ENCODE results near the gene CCNG1.
"Not testable (repeated sequence)": the region's sequence is repeated elsewhere in the genome, so short reads cannot be mapped to it uniquely, and the experiment has no call there.

Gene CCNG1

DNA sequence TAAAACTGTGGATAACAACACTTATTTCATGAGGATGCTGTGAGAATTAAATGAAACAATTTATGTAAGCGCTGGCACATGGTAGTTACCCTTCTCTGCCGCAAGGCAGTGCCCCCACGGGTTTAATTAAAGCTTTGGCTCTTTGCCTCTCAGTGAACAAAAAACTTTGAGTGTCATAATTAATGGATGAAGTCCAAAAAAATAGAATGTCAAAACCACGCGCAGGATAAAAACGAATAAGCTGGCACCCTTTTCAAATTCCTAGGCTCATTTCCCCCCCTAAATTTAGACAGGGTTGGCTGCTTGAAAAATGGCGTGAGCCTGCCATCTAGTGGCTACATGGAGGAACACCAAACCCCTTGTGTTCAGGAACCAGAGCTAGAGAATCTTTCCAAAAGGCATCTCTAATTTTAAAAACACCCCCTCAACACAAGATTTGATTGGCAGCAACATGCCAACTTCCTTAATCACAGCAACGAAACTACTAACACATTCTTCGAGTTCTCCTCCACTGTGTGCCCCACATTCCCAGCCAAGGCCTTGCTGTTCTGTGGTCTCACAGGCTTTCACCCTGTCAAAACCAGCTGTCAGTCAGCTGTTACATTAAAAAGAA lies 29.0 kb upstream of the CCNG1 start:
- Histone ChIP-seq H3K4me1 (ENCODE audit: control insufficient read depth in 5 of 5, insufficient read depth in 5 of 5, low read length in 5 of 5) (peaks cover 0 to 10% (median 9%) of the 10 kb centered on the region in 5 donors), H3K9ac (ENCODE audit: low read length in 5 of 5) (peak overlapping the region in 2 of 5 donors; percentile 15 to 32)

GRCh38 chr5:163409384-163409783 lies 28.0 kb upstream of the CCNG1 start:
- H3K4me3 ChIP-seq (ENCODE audit: low read depth in 1 of 5, low read length in 5 of 5): no peak overlapping the region
- no peak overlapping the region for H3K27ac ChIP-seq (ENCODE audit: low read depth, low read length)

More for the DNA sequence above, 29.0 kb upstream of the CCNG1 start:
- Histone ChIP-seq H3K4me3 (ENCODE audit: low read depth in 1 of 5, low read length in 5 of 5) (peak overlapping the region in 1 of 5 donors; percentile 42), H3K27me3 (ENCODE audit: control insufficient read depth in 5 of 5, insufficient read depth in 4 of 5, low read length in 5 of 5) (no peaks in the 10 kb centered on the region), H3K36me3 (ENCODE audit: control insufficient read depth in 5 of 5, insufficient read depth in 5 of 5, low read length in 5 of 5) (no peaks in the 10 kb centered on the region), H3K9me3 (ENCODE audit: control insufficient read depth in 5 of 5, low read length in 5 of 5) (no peaks in the 10 kb centered on the region), H3K27ac (ENCODE audit: low read depth, low read length) (no peak overlapping the region)

DNA sequence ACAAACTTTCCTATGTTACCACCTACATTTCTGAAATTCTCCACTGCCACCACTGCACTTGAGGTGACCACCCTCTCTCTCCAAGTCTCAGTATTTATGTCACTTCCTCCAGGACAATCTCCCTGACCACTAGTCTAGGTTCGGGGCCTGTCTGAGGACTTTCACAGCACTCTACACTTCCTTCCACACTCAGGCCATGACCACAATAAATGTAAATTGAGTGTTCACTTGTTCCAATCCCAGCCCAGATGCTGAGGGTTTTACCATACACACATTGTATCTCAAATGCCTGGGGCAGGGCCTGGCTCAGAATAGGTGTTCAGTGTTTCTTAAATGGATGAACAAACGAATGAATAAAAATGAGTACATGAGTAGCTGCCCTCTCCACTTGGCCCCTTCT lies 26.9 kb upstream of the CCNG1 start:
- no peak overlapping the region for H3K4me3 ChIP-seq (ENCODE audit: low read depth in 1 of 5, low read length in 5 of 5)
- H3K4me1 ChIP-seq (ENCODE audit: control insufficient read depth in 5 of 5, insufficient read depth in 5 of 5, low read length in 5 of 5): peaks cover 0 to 10% (median 9%) of the 10 kb centered on the region in 5 donors
- no peak overlapping the region for H3K27ac ChIP-seq (ENCODE audit: low read depth, low read length)
- no peaks in the 10 kb centered on the region for H3K9me3 ChIP-seq (ENCODE audit: control insufficient read depth in 5 of 5, low read length in 5 of 5)
- peaks cover 0 to 8% (median 1%) of the 10 kb centered on the region in 5 donors for H3K27me3 ChIP-seq (ENCODE audit: control insufficient read depth in 5 of 5, insufficient read depth in 4 of 5, low read length in 5 of 5)
- no peak overlapping the region for H3K9ac ChIP-seq (ENCODE audit: low read length in 5 of 5)
- H3K36me3 ChIP-seq (ENCODE audit: control insufficient read depth in 5 of 5, insufficient read depth in 5 of 5, low read length in 5 of 5): no peaks in the 10 kb centered on the region

More at GRCh38 chr5:163409384-163409783, 28.0 kb upstream of the CCNG1 start:
- H3K9ac ChIP-seq (ENCODE audit: low read length in 5 of 5): no peak overlapping the region
- no peaks in the 10 kb centered on the region for H3K36me3 ChIP-seq (ENCODE audit: control insufficient read depth in 5 of 5, insufficient read depth in 5 of 5, low read length in 5 of 5)
- H3K27me3 ChIP-seq (ENCODE audit: control insufficient read depth in 5 of 5, insufficient read depth in 4 of 5, low read length in 5 of 5): no peaks in the 10 kb centered on the region
- no peaks in the 10 kb centered on the region for H3K9me3 ChIP-seq (ENCODE audit: control insufficient read depth in 5 of 5, low read length in 5 of 5)
- H3K4me1 ChIP-seq (ENCODE audit: control insufficient read depth in 5 of 5, insufficient read depth in 5 of 5, low read length in 5 of 5): peaks cover 0 to 10% (median 9%) of the 10 kb centered on the region in 5 donors

GRCh38 chr5:163415673-163416072 lies 21.7 kb upstream of the CCNG1 start:
- H3K36me3 ChIP-seq (ENCODE audit: control insufficient read depth in 5 of 5, insufficient read depth in 5 of 5, low read length in 5 of 5); H3K9ac ChIP-seq (ENCODE audit: low read length in 5 of 5); H3K4me3 ChIP-seq (ENCODE audit: low read depth in 1 of 5, low read length in 5 of 5); H3K27ac ChIP-seq (ENCODE audit: low read depth, low read length); H3K9me3 ChIP-seq (ENCODE audit: control insufficient read depth in 5 of 5, low read length in 5 of 5); H3K4me1 ChIP-seq (ENCODE audit: control insufficient read depth in 5 of 5, insufficient read depth in 5 of 5, low read length in 5 of 5): not testable (repeated sequence)
- H3K27me3 ChIP-seq (ENCODE audit: control insufficient read depth in 5 of 5, insufficient read depth in 4 of 5, low read length in 5 of 5): peaks cover 0 to 13% (median 4%) of the 10 kb centered on the region in 5 donors

GRCh38 chr5:163424836-163425235 lies 12.6 kb upstream of the CCNG1 start:
- Histone ChIP-seq H3K9me3 (ENCODE audit: control insufficient read depth in 5 of 5, low read length in 5 of 5) (no peaks in the 10 kb centered on the region), H3K27me3 (ENCODE audit: control insufficient read depth in 5 of 5, insufficient read depth in 4 of 5, low read length in 5 of 5) (no peaks in the 10 kb centered on the region), H3K27ac (ENCODE audit: low read depth, low read length) (no peak overlapping the region), H3K36me3 (ENCODE audit: control insufficient read depth in 5 of 5, insufficient read depth in 5 of 5, low read length in 5 of 5) (no peaks in the 10 kb centered on the region), H3K4me3 (ENCODE audit: low read depth in 1 of 5, low read length in 5 of 5) (no peak overlapping the region), H3K4me1 (ENCODE audit: control insufficient read depth in 5 of 5, insufficient read depth in 5 of 5, low read length in 5 of 5) (no peaks in the 10 kb centered on the region), H3K9ac (ENCODE audit: low read length in 5 of 5) (no peak overlapping the region)

DNA sequence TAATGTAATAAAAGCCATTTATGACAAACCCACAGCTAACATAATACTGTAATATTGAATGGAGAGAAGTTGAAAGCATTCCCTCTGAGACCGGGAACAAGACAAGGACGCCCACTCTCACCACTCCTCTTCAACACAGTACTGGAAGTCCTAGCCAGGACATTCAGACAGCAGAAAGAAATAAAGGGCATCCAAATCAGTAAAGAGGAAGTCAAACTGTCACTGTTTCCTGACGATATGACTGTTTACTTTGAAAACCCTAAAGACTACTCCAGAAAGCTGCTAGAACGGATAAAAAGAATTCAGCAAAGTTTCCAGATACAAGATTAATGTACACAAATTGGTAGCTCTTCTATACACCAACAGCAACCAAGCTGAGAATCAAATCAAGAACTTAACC lies 11.3 kb upstream of the CCNG1 start:
- not testable (repeated sequence) for H3K4me1 ChIP-seq (ENCODE audit: control insufficient read depth in 5 of 5, insufficient read depth in 5 of 5, low read length in 5 of 5); H3K27ac ChIP-seq (ENCODE audit: low read depth, low read length); H3K36me3 ChIP-seq (ENCODE audit: control insufficient read depth in 5 of 5, insufficient read depth in 5 of 5, low read length in 5 of 5); H3K9me3 ChIP-seq (ENCODE audit: control insufficient read depth in 5 of 5, low read length in 5 of 5); H3K27me3 ChIP-seq (ENCODE audit: control insufficient read depth in 5 of 5, insufficient read depth in 4 of 5, low read length in 5 of 5); H3K9ac ChIP-seq (ENCODE audit: low read length in 5 of 5); H3K4me3 ChIP-seq (ENCODE audit: low read depth in 1 of 5, low read length in 5 of 5)

- no peak overlapping the region for H3K4me3 ChIP-seq (ENCODE audit: low read depth in 1 of 5, low read length in 5 of 5)
- H3K9ac ChIP-seq (ENCODE audit: low read length in 5 of 5): no peak overlapping the region
- no peak overlapping the region for H3K27ac ChIP-seq (ENCODE audit: low read depth, low read length)
- H3K36me3 ChIP-seq (ENCODE audit: control insufficient read depth in 5 of 5, insufficient read depth in 5 of 5, low read length in 5 of 5): no peaks in the 10 kb centered on the region
- H3K9me3 ChIP-seq (ENCODE audit: control insufficient read depth in 5 of 5, low read length in 5 of 5): no peaks in the 10 kb centered on the region
- H3K27me3 ChIP-seq (ENCODE audit: control insufficient read depth in 5 of 5, insufficient read depth in 4 of 5, low read length in 5 of 5): no peaks in the 10 kb centered on the region
- H3K4me1 ChIP-seq (ENCODE audit: control insufficient read depth in 5 of 5, insufficient read depth in 5 of 5, low read length in 5 of 5): peaks cover 0 to 3% (median 0%) of the 10 kb centered on the region in 5 donors
Measured at GRCh38 chr5:163432544-163432943, 4.9 kb upstream of the CCNG1 start.

DNA sequence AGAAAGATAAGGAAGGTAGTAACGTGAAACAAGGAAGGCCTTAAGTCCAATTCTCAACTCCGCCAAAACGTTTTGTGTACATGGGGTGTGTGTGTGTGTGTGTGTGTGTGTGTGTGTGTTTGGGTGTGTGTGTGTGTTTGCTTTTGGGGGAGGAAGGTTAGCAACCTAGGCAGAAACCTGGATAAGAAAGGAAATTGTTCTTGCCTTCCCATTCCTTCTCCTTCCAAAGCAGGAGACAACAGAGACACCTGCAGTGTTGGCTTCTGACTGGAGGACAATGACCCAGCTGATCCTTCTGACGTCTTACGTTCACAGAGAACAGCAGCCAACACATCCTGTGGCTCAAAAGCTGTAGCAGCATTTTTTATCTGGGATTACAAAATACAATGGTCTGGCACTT lies 4.1 kb upstream of the CCNG1 start:
- Histone ChIP-seq H3K4me3 (ENCODE audit: low read depth in 1 of 5, low read length in 5 of 5) (no peak overlapping the region), H3K27ac (ENCODE audit: low read depth, low read length) (no peak overlapping the region), H3K4me1 (ENCODE audit: control insufficient read depth in 5 of 5, insufficient read depth in 5 of 5, low read length in 5 of 5) (peaks cover 0 to 7% (median 5%) of the 10 kb centered on the region in 5 donors), H3K27me3 (ENCODE audit: control insufficient read depth in 5 of 5, insufficient read depth in 4 of 5, low read length in 5 of 5) (no peaks in the 10 kb centered on the region), H3K36me3 (ENCODE audit: control insufficient read depth in 5 of 5, insufficient read depth in 5 of 5, low read length in 5 of 5) (no peaks in the 10 kb centered on the region), H3K9ac (ENCODE audit: low read length in 5 of 5) (no peak overlapping the region), H3K9me3 (ENCODE audit: control insufficient read depth in 5 of 5, low read length in 5 of 5) (no peaks in the 10 kb centered on the region)

DNA sequence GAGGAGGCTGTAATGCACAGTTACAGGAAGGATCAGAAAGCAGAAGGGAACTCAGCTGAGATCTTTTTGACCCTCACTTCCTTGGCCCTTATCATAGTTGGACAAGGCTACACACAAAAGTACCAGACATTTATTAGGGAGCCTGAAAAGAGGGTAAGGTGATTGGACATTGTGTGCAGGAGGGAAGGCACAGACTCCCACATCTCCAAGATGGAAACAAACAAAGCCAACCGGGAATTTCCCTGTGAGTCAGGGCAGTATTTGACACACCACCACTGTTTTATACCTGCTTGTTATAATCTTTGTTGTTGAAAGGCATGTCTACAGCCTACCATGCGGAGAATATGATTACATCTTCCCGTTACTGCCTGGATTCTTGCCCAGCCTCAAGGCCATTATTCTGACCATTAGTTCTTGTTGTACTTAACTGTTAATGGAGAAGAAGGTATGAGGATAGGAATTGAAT lies 3.0 kb upstream of the CCNG1 start:
- Histone ChIP-seq H3K4me3 (ENCODE audit: low read depth in 1 of 5, low read length in 5 of 5) (no peak overlapping the region), H3K27ac (ENCODE audit: low read depth, low read length) (no peak overlapping the region), H3K9me3 (ENCODE audit: control insufficient read depth in 5 of 5, low read length in 5 of 5) (no peaks in the 10 kb centered on the region), H3K27me3 (ENCODE audit: control insufficient read depth in 5 of 5, insufficient read depth in 4 of 5, low read length in 5 of 5) (no peaks in the 10 kb centered on the region), H3K4me1 (ENCODE audit: control insufficient read depth in 5 of 5, insufficient read depth in 5 of 5, low read length in 5 of 5) (peaks cover 0 to 18% (median 16%) of the 10 kb centered on the region in 5 donors), H3K9ac (ENCODE audit: low read length in 5 of 5) (no peak overlapping the region), H3K36me3 (ENCODE audit: control insufficient read depth in 5 of 5, insufficient read depth in 5 of 5, low read length in 5 of 5) (peaks cover 0 to 2% (median 0%) of the 10 kb centered on the region in 5 donors)

DNA sequence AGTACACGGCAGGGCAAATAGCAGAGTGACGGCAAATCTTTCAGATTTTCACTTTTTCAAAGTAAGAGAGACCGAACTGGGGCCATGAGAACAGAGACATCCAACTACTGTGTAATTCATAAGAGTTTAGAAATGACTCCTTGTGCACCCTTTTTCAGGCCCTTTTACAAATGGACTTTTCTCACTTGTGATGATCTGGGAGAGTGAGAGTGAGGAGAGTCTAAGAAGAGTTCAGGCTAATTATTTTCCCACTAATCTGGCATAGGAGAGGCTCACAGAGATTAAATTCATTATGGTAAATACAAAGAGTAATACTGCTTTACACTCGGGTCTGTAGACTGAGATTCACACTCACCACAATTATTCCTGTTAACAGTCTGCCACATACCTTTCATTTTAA lies 880 bp upstream of the CCNG1 start:
- Histone ChIP-seq H3K4me3 (ENCODE audit: low read depth in 1 of 5, low read length in 5 of 5) (peak overlapping the region in 4 of 5 donors; percentile 41 to 94 (median 84)), H3K9ac (ENCODE audit: low read length in 5 of 5) (peak overlapping the region in 4 of 5 donors; percentile 4 to 57 (median 31)), H3K27ac (ENCODE audit: low read depth, low read length) (peak overlapping the region; percentile 95), H3K27me3 (ENCODE audit: control insufficient read depth in 5 of 5, insufficient read depth in 4 of 5, low read length in 5 of 5) (no peaks in the 10 kb centered on the region), H3K36me3 (ENCODE audit: control insufficient read depth in 5 of 5, insufficient read depth in 5 of 5, low read length in 5 of 5) (peaks cover 6 to 10% (median 7%) of the 10 kb centered on the region in 5 donors), H3K4me1 (ENCODE audit: control insufficient read depth in 5 of 5, insufficient read depth in 5 of 5, low read length in 5 of 5) (peaks cover 0 to 30% (median 22%) of the 10 kb centered on the region in 5 donors), H3K9me3 (ENCODE audit: control insufficient read depth in 5 of 5, low read length in 5 of 5) (no peaks in the 10 kb centered on the region)
